HG03469 (cell line): ENCODE measurements around the gene ALKBH4.
"Not testable (repeated sequence)": the region's sequence is repeated elsewhere in the genome, so short reads cannot be mapped to it uniquely, and the experiment has no call there.

ENCODE experiments used
- ATAC-seq: cut with Tn5 transposase; IDR thresholded peaks from one replicate; pipeline ENCODE4 v1.9.1; 2021; ENCODE audit warnings: mild to moderate bottlenecking, moderate library complexity, moderate number of reproducible peaks; ENCODE audit not compliant: unreplicated experiment

ALKBH4 gene

DNA sequence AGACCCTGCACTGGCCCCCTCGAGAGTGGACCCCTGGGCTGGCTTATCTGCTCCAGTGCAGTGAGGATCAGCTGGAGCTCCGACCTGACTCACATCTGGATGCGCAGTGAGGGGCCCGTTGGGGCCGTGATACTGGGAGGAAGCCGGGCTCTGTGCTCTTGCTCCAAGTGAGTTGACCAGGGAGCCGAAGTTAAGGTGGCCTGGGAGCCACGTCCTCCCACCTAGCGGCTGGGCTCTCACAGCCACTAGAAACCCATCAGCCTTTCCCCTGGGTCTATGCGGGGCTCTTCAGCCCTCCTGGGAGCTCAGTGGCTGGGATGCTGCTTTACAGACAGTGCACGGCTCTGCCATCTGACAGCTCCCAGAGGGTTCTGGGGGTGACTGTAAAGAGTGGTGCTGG is 9.1 kb downstream of the ALKBH4 start:
- no peak for ATAC-seq

- not testable (repeated sequence) for ATAC-seq
Measured at GRCh38 chr7:102454932-102455331, 9.7 kb downstream of the ALKBH4 start.

DNA sequence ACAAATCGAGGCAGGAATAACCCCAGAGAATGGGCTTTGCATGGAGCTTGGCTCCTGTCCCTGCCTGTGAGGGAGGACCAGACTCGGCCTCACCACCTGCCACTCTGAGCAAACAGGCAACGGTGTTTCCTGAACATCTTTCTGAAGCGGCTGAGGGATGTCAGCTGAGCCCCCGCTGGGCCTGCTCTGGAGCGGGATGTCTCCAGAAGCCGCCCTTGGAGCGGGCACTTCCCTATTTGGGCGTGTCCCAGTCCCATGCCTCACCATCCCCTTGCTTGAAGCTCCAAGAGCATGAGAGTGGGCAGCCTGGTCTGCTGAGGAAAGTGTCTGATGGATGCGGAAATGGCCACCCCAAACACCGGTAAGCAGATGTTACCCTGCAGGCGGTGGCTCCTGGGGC is 10.2 kb downstream of the ALKBH4 start:
- no peak for ATAC-seq

DNA sequence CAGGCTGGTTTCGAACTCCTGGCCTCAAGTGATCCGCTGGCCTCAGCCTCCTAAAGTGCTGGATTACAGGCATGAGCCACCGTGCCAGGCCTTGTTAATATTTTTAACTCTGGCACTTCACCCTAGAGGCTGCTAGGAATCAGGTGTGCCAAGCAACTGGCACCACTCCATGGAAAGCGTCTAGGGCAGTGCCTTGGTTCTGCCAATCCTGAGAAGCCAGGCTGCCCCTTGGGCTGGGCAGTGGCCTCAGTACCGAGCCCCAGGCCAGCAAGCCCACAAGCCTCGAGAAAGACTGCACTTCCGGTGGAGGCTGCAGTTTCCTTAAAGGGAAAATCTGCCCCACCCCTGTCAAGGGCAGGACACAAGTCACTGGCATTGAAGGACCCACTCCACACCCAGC is 11.3 kb downstream of the ALKBH4 start:
- no peak for ATAC-seq

GRCh38 chr7:102452451-102452850 is 12.2 kb downstream of the ALKBH4 start:
- ATAC-seq, result no peak

DNA sequence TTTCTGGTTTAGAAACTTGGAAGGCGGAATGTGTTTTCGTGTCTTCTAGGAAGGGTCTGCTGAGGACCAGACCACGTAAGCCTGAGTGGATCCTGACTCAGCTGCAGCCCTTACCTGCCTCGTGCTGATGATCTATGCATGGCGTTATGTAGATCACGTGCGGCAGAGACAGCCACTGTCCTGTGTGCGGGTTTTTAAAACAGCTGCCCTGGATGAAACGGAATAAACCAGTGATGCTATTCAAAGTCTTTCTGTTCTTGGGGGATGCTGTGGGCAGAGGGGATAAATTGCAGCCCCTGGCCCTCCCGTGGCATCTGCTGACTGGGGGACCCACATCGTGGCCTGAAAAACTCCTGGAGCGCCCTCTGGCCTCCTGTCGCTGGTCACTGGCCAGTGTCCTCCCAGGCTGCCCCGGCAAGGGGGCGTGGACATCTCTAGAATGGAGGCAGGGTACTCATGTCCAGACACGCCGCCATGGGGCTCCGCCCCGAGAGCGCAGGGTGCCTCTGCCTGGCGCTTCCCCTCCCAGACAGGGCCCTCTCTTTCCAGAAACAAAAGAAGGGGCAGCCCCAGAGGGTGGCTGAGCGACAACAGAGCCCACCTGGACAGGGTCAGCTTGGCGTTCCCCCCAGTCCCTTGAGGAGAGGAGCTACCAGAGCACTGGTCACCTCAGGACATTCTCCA is 13.2 kb downstream of the ALKBH4 start:
- ATAC-seq, result no peak

DNA sequence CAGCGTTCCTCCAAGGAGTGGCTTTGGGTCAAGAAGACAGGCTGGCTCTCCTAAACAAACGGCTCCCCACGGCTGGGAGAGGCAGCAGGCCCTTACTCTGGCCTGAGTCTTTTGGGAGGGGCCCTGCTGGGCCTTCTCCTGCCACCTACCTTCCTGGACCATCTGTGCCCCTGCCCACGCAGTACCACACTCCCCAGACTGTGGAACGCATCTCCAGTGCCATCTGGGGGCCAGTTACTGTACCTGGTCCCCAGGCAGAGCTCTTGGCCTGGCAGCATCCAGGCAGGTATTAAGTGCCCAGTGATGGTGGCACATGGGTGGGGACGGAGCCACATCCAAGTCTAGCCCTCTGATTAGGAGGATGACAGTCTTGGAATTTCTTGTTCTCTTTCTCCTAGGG is 14.4 kb downstream of the ALKBH4 start:
- ATAC-seq, result no peak

GRCh38 chr7:102449136-102449535 is 15.5 kb downstream of the ALKBH4 start:
- ATAC-seq, result no peak

DNA sequence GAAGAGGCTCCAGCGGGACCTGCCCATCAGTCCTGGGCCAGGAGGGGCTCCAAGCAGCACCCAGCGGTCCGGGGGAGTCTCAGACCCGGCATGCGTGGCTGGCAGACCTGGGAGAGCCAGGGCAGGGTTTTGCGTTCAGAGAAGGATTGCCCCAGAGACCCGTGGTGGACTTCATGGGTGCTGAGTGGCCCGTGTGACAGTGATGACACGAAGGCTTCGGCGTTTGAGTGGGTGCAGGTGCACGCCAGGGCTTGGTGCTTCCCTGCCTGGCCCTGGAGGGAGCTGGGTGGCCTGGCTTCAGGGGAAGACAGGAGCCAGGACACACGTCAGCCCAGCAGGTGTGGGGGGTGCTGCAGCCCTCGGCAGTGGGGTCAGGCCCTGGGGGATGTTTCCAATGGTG is 17.4 kb downstream of the ALKBH4 start:
- ATAC-seq, result no peak

- no peak for ATAC-seq
Measured at GRCh38 chr7:102446387-102447156, 18.1 kb downstream of the ALKBH4 start.

GRCh38 chr7:102445674-102446071 is 19.0 kb downstream of the ALKBH4 start:
- no peak for ATAC-seq

DNA sequence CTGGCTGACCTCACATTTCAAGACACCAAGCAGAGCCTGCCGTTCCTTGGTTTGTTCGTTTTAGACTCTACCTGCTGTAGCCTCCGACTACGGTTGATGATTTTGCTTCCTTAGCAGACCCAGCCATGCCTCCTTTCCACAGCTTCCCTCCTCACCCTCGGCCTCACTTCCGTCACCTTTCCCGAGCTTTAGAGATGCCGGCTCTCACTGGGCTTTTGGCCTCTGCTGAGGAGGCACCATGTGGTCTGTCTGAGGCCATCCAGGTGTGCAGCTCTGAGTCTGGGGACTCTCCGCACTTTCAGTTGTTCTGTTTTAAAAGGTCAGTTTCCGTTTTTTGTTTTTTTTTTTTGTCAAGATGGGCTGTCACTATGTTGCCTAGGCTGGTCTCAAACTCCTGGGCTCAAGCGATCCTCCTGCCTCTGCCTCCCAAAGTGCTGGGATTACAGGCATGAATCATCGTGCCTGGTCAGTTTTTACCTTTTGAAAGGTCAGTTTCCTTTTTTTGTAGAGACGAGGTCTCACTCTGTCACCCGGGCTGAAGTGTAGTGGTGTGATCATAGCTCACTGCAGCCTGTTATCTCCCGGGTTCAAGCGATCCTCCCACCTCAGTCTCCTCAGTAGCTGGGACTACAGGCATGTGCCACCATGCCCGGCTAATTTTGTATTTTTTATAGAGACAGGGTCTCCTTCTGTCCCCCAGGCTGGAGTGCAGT is 19.5 kb downstream of the ALKBH4 start:
- peak; percentile 23 for ATAC-seq

- no peak for ATAC-seq
Measured at GRCh38 chr7:102439963-102440795, 24.5 kb downstream of the ALKBH4 start.

DNA sequence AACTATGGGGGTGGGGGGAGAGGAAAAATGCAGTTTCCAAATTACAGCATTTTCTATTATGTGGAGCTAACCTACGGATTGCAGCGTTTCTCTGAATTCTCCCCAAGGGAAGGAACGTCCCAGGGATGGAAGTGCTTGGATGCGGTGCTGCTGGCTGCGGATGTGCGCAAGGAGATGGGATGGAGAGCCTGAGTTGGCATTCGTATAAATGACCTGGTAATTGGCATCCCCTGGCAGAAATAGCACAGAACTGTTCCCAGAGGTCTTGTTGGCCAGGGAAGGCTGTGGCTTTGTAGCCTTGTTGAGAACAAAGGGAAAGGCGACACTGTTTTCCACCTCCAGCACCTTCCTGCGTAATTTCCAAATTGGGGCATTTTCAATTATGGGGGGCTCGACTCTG is 28.5 kb downstream of the ALKBH4 start:
- no peak for ATAC-seq

DNA sequence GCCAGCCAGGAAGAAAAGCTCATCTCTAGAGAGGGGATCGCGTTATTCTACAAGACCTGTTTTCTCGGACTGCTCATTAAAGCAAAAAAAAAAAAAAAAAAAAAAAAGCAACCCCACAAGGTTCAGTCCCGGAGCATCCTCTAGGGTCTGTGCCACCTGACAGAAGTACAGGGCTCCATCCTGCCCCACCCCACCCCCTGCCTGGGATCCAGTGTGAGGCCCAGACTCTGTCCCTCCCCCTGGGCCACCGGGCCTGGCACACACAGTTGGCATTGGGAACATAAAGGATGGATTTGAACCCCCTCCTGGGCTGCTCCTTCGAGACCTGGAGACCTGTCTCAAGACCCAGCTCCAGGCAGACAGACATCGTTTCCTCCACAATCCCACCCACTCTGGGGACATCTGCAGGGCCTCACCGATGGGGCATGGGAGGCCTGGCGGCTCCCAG is 30.6 kb downstream of the ALKBH4 start:
- ATAC-seq, result no peak

- ATAC-seq, result no peak
Measured at GRCh38 chr7:102433219-102434038, 31.2 kb downstream of the ALKBH4 start, which contains the start of gene ORAI2. ORAI2 (plus strand) TSS chr7:102433575; CDS start chr7:102438957, 5,382 bp downstream.

DNA sequence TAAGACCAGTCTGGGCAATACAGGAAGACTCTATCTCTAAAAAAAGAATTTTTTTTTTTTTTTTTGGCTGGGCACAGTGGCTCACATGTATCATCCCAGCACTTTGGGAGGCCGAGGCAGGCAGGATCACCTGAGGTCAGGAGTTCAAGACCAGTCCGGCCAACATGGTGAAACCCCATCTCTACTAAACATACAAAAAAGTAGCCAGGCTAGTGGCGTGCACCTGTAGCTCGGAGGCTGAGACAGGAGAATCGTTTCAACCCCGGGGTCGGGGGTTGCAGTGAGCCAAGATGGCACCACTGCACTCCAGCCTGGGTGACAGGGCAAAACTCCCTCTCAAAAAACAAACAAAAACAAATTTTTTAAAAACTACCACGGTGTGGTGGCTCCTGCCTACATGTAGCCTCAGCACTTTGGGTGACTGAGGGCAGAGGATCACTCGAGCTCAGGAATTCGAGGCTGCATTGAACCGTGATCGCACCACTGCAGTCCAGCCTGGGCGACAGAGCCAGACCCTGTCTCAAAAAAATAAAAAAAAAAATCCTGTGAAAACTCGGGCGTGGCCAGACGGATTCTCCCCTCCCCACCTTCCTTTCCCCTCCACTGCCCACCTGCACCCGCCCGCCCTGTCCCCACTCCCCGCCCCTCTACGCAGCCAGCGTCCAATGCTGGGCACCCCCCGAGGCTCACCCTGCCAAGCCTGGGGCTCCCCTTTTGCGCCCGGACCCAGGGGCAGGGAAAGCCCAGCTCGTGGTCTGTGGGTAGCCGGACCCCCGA is 32.0 kb downstream of the ALKBH4 start:
- ATAC-seq, result no peak

DNA sequence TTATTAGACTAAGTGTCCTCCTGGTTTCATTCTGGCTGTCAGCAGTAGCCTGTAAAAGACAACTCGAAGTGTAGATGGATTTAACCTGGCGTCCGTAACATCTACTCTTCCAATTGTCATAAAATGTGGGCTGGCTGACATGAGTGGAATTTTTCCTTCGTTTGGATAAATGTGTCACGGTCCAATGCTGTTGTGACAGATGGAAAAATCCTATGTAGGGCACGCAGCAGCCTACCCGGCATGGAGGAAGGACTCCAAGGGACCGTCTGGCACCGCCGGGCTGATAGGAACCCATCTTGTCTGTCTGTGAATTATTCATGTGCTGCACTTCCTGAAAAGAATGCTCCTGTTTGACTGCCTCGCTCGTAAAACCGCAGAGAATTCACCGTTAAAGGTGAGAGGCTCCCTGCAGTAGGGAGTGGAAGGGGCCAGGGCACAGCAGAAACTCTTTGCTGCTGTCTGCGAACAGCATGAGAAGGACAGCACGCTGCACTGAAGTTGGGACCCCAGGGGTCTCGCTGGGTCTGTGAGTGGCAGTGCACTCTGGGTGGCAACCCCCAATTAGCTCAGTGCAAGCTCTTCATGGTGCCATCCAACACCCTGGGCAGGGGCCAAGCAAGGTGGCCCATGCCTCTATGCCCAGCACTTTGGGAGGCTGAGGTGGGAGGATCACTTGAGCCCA is 32.9 kb downstream of the ALKBH4 start:
- no peak for ATAC-seq
